ENCODE data around the gene DTL.
"Not testable (repeated sequence)": the region's sequence is repeated elsewhere in the genome, so short reads cannot be mapped to it uniquely, and the experiment has no call there.

DTL gene

DNA sequence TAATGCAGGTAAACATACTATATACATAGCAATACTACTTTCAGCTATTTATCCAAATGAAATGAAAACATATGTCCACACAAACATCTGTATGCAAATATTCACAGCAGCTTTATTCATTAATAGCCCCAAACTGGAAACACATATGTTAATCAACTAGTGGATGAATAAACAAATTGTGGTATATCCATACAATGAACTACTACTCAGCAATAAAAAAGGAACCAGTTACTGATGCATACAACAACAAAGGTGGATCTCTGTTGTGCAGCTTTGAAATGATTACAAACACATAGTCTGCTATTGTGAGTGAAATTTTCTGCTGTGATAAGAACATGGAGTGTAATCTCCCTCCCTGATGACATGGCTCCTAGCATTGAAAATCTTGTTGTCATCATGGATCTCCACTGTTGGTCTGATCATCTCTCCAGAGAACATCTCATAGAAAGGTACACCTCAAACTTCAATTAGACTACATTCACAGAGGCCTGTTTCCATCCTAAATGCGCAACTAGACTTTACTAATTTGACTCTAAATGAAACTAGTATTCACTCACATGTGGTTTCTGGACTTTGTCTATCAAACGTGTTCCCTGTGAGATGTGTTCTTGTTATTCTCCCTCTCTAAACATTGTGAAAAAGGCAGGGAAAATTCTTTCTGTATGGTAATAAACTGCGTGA lies 10.9 kb upstream of the DTL start:
- no peak for TF ChIP-seq CTCF (conservative IDR thresholded peaks at IDR 0.05)
- H3K27ac ChIP-seq = no peak overlapping the region

GRCh38 chr1:212027727-212028126 lies 7.8 kb upstream of the DTL start:
- not testable (repeated sequence) for H3K27ac ChIP-seq

- no peak for TF ChIP-seq CTCF (conservative IDR thresholded peaks at IDR 0.05)
- H3K27ac ChIP-seq = no peak overlapping the region
Measured at GRCh38 chr1:212030936-212031528, 4.5 kb upstream of the DTL start.

DNA sequence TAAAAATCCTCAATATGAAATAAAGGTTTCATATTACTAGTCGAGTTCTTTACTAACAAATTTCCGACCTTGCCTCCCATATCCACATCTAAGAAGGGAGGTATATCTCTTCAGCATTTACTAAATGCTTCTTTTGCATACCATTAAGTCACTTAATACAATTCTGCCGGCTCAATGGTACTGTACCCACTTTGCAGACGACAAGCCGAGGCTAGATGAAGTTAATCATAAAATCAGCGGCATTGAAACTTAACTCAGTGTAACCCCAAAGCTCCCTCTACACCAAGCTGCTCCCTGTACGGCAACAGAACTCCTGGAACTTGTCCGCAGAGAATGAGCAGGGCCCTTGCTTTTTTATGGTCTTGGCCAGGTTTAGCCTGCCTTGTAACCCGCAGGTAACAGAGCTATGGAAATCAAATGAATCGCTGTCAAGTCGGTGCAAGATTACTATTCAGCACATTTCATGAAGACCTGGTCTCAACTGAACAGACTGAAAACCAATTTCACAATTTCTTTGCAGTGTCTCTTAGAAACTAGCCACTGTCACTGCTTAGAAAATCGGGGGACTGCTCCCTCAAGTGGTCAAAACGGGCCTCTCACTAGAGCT lies 929 bp upstream of the DTL start:
- H3K27ac ChIP-seq = peak overlapping the region; percentile 79
- TF ChIP-seq CTCF (conservative IDR thresholded peaks at IDR 0.05) = no peak

- TF ChIP-seq CTCF (conservative IDR thresholded peaks at IDR 0.05) = no peak
- H3K27ac ChIP-seq = peak overlapping the region; percentile 79
Measured at GRCh38 chr1:212035835-212036605, 472 bp downstream of the DTL start.

DNA sequence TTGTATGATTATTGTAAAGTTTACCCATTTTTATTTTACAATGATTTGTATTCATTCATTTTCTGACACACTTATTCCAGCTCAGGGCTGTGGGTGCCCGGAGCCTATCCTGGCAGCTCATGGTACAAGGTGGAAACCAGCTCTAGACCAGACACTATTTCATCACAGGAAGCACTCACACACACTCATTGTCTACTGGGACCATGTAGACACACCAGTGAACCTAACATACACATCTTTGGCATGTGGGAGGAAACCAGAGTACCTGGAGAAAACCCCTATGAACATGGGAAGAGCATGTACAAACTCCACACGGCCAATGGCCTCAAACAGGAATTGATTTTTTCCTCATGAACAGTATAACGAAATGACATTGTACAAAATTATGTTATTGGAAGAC lies 2.4 kb downstream of the DTL start:
- TF ChIP-seq CTCF (conservative IDR thresholded peaks at IDR 0.05) = no peak
- no peak overlapping the region for H3K27ac ChIP-seq

- TF ChIP-seq CTCF (conservative IDR thresholded peaks at IDR 0.05) = no peak
- H3K27ac ChIP-seq = no peak overlapping the region
Measured at GRCh38 chr1:212039622-212040021, 4.1 kb downstream of the DTL start.

Data from VCaP (cell line).